ENCODE results near the gene KITLG.
A peak's percentile ranks its signal among the peaks of the same experiment; 100 is the strongest.
"Not testable (repeated sequence)": the region's sequence is repeated elsewhere in the genome, so short reads cannot be mapped to it uniquely, and the experiment has no call there.

Gene KITLG

GRCh38 chr12:88580051-88580871 lies at the start of gene KITLG:
KITLG (minus strand) TSS chr12:88580471; CDS start chr12:88580278, 193 bp downstream.
- DNase-seq, result peak; percentile 84

- no peak for DNase-seq
Measured at GRCh38 chr12:88628856-88629509, 48.7 kb upstream of the KITLG start.

GRCh38 chr12:88628035-88628434 lies 47.8 kb upstream of the KITLG start:
- not testable (repeated sequence) for DNase-seq

GRCh38 chr12:88627501-88627900 lies 47.2 kb upstream of the KITLG start:
- DNase-seq, result no peak

- no peak for DNase-seq
Measured at GRCh38 chr12:88625356-88625755, 45.1 kb upstream of the KITLG start.

- no peak for DNase-seq
Measured at GRCh38 chr12:88624911-88625310, 44.6 kb upstream of the KITLG start.

- no peak for DNase-seq
Measured at GRCh38 chr12:88623777-88624548, 43.7 kb upstream of the KITLG start.

GRCh38 chr12:88617352-88617751 lies 37.1 kb upstream of the KITLG start:
- DNase-seq, result no peak

GRCh38 chr12:88615490-88615889 lies 35.2 kb upstream of the KITLG start:
- no peak for DNase-seq

GRCh38 chr12:88604646-88605045 lies 24.4 kb upstream of the KITLG start:
- no peak for DNase-seq

- DNase-seq, result no peak
Measured at GRCh38 chr12:88600272-88600671, 20.0 kb upstream of the KITLG start.

- DNase-seq, result no peak
Measured at GRCh38 chr12:88597365-88597764, 17.1 kb upstream of the KITLG start.

- no peak for DNase-seq
Measured at GRCh38 chr12:88595697-88596096, 15.4 kb upstream of the KITLG start.

- no peak for DNase-seq
Measured at GRCh38 chr12:88594780-88595179, 14.5 kb upstream of the KITLG start.

- no peak for DNase-seq
Measured at GRCh38 chr12:88591343-88591742, 11.1 kb upstream of the KITLG start.

GRCh38 chr12:88590851-88591250 lies 10.6 kb upstream of the KITLG start:
- DNase-seq, result no peak

GRCh38 chr12:88585077-88585476 lies 4.8 kb upstream of the KITLG start:
- DNase-seq, result no peak

GRCh38 chr12:88579601-88580050 lies 645 bp downstream of the KITLG start:
- DNase-seq, result no peak

- DNase-seq, result peak; percentile 68
Measured at GRCh38 chr12:88579161-88579517, 1.1 kb downstream of the KITLG start.

- DNase-seq, result no peak
Measured at GRCh38 chr12:88578276-88579160, 1.8 kb downstream of the KITLG start.

- DNase-seq, result no peak
Measured at GRCh38 chr12:88577537-88577936, 2.7 kb downstream of the KITLG start.

GRCh38 chr12:88576866-88577265 lies 3.4 kb downstream of the KITLG start:
- DNase-seq, result no peak

Data from NCI-H1417 treated with DMSO at 0.1 percent for 48 hours (cell line).